GM19468 (cell line): ENCODE data around the gene TFDP2.
"Not testable (repeated sequence)": the region's sequence is repeated elsewhere in the genome, so short reads cannot be mapped to it uniquely, and the experiment has no call there.

Experiments used
- ATAC-seq: cut with Tn5 transposase; IDR thresholded peaks from one replicate; pipeline ENCODE4 v1.9.1; 2021; ENCODE audit warnings: mild to moderate bottlenecking, moderate library complexity, moderate number of reproducible peaks; ENCODE audit not compliant: unreplicated experiment; ENCODE audit errors: extremely low read depth

TFDP2 gene

DNA sequence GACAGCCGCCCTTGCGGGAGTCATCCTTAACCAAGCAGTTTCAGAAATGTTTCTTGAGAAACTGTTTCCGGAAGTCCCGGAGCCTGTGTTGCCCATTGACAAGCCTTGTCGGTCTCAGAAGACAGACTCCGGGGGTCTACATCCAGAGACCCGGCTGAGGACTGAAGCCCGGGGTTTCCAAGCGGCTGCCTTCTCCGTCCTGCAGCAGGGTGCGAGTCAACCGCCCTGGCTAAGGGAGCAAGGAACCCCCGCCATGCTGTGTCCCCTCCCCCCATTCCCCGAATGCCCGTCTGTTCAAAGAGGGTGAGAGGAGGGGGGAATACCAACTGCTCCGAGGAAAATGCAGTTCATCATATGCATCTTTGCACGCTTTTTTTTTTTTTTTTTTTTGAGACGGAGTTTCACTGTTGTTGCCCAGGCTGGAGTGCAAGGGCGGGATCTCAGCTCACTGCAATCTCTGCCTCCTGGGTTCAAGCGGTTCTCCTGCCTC is 211.3 kb downstream of the TFDP2 start:
- no peak for ATAC-seq

GRCh38 chr3:141934354-141934753 is 215.0 kb downstream of the TFDP2 start:
- ATAC-seq = no peak

GRCh38 chr3:141933421-141934300 is 215.7 kb downstream of the TFDP2 start:
- ATAC-seq = no peak

- ATAC-seq = no peak
Measured at GRCh38 chr3:141930801-141931200, 218.5 kb downstream of the TFDP2 start.

- ATAC-seq = no peak
Measured at GRCh38 chr3:141929341-141929995, 219.9 kb downstream of the TFDP2 start.

- no peak for ATAC-seq
Measured at GRCh38 chr3:141928631-141929270, 220.6 kb downstream of the TFDP2 start.

DNA sequence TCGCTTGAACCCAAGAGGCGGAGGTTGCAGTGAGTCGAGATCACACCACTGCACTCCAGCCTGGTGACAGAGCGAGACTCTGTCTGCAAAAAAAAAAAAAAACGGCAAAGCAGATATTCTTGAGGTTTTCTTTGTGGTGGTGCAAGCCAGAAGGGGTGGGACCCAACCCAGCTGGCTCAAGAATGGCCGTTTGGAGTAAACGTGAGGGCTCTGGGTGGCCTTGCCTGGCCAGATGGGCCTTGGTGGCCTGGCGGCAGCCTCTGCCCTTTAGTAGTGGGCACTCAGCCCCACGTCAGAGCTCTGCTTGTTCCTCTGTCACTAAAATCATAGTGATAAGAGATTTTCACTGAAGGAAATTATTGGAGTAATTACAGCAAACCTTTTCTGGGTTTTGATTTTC is 222.4 kb downstream of the TFDP2 start:
- ATAC-seq = no peak

GRCh38 chr3:141925677-141926076 is 223.7 kb downstream of the TFDP2 start:
- not testable (repeated sequence) for ATAC-seq

DNA sequence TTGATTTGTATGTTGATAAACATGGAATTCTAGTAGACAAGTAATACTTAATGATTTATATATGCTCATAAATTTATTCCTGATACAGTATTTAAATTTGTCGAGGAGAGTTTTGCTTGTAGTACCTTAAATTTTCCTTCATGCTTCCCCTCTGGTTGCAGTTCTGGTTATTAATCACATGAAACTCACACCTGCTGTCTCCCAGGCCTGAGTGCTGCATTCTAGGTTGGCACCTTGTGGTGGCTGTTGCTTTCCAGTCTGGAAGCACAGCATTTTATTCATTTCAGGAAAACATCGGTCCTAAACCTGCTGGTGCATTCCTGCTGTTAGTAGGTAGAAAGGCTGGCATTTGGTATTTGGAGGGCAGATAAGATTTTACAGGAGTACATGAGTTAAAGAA is 228.0 kb downstream of the TFDP2 start:
- no peak for ATAC-seq

DNA sequence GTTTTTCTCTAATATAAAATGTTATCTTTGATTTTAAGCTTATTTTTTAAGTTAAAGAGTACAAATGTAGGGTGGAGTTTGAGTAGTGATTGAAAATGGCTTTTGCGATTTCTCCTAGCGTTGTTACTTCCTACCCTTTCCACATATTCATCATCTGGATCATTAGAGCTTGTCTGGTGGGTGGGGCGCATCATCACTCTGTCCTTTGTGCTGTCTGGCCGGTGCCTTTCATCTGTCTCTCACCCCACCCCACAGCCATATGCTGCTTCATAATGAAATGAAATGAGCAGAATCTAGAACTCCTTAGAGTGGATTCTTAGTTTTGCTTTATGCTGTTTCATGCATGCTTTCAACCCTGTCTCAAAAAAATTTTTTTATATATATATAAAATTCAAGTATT is 228.6 kb downstream of the TFDP2 start:
- ATAC-seq = no peak

DNA sequence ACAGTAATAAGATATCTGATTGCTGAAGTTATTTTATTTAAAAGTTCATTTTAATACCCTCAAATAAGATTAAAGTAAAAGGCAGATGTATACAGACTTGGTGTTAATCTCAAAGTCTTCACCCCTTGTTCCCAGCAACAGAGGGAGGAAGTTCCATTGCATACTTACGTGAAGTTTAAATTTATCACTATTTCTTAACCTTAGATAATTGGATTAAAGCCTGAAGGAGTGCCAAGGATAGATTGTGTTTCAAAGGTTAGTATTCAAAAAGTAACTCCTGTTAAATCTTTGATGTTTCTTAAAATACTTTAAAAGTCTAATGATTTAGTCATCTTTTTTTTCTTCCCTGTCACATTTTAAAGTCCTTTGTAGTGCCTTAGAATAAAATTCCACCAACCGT is 233.6 kb downstream of the TFDP2 start:
- ATAC-seq = no peak

- no peak for ATAC-seq
Measured at GRCh38 chr3:141915016-141915415, 234.3 kb downstream of the TFDP2 start.

GRCh38 chr3:141914311-141914710 is 235.0 kb downstream of the TFDP2 start:
- ATAC-seq = no peak

DNA sequence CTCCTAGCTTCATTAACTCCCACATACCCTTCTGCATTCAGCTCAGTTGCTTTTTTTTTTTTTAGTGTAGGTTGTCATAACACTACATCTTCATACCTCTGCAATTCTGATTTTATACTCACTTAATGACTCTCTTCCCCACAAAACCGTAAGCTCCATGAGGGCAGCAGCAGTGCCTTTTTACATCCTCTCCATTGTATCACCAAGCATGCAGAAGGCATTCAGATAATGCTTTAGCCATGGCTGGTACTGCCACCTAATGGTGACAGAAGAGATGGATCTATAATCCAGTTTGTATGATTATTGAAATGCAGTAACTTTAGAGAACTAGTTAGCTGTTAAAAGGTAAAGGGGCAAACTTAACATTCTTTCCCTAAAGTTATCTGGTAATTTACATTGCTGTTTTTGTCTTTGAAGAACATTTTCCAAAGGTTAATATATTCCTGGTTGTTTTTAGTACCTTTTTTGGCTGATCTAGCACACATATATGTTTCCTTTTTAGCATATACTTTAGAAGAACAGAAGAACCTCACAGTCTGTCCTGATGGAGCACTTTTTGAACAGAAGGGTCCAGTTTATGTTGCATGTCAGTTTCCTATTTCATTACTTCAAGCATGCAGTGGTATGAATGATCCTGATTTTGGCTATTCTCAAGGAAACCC is 236.1 kb downstream of the TFDP2 start:
- ATAC-seq = no peak

GRCh38 chr3:141909986-141910385 is 239.4 kb downstream of the TFDP2 start:
- not testable (repeated sequence) for ATAC-seq

GRCh38 chr3:141909408-141909807 is 239.9 kb downstream of the TFDP2 start:
- no peak for ATAC-seq

- ATAC-seq = no peak
Measured at GRCh38 chr3:141905129-141905528, 244.2 kb downstream of the TFDP2 start.

DNA sequence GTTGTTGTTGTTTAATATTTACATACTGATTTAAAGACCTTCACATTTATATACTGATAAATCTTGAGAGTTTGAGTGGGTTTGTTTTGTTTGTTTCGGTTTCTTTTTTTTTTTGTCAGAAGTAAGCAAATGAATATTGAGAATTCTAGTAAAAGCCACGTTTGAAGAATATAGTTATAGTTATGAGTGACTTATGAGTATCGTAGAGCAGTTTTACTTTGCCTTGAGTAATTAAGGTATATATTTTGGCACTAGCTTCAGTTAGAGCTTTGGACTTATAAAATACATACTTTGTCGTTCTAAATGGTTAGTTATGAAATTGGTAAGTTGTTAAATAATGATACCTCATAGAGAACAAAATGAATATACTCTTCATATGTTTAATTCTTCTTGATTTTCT is 245.1 kb downstream of the TFDP2 start:
- ATAC-seq = no peak

GRCh38 chr3:141901914-141902313 is 247.4 kb downstream of the TFDP2 start:
- ATAC-seq = no peak

DNA sequence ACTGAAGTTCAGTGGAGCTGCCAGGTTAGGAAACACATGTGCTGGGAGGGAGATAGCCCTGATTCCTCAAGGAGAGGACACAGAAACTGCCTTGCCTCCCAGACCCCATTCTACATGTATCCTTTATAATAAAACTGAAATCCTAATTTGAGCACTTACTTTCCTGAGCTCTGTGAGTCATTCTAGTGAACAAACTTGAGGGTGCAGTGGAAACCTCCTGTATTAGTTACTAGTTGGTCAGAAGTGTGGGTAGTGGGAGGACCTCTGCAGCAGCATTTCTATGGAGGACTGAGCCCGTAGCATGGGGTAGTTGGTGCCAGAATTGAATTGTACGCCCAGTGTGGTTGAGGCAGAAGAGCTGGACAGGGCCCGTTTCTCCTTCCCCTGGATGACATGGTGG is 249.0 kb downstream of the TFDP2 start:
- ATAC-seq = no peak
